SK-N-SH treated with all-trans-retinoic acid at 6 μM for 48 hours (cell line): ENCODE data around the gene ECE2.

Experiments
- ATAC-seq: fragments of 200-7000 bp; cut with Tn5 transposase; 3 replicates; pipeline ENCODE4 v1.9.1; 2020; ENCODE audit warnings: mild to moderate bottlenecking, moderate library complexity
- ARNTL ChIP-seq: fragments of 450-650 bp; formaldehyde crosslinking; IDR thresholded peaks from 2 replicates; pipeline ENCODE4 v1.5.0; 2020; ENCODE audit warnings: low read depth, mild to moderate bottlenecking, moderate library complexity, borderline replicate concordance
- BACH2 ChIP-seq: fragments of 250-450 bp; sonication (Bioruptor Pico); IDR thresholded peaks from 2 replicates; pipeline ENCODE4 v1.9.0; 2021; ENCODE audit warnings: mild to moderate bottlenecking, borderline replicate concordance
- CREB5 ChIP-seq: fragments of 250-450 bp; sonication (Bioruptor Pico); IDR thresholded peaks from 2 replicates; pipeline ENCODE4 v1.5.1; 2020; ENCODE audit warnings: low read depth, mild to moderate bottlenecking, moderate library complexity
- ESRRG ChIP-seq: fragments of 250-450 bp; sonication (Bioruptor Pico); IDR thresholded peaks from 2 replicates; pipeline ENCODE4 v1.6.1; 2021; ENCODE audit warnings: mild to moderate bottlenecking
- GLIS3 ChIP-seq: fragments of 250-450 bp; sonication (Bioruptor Pico); IDR thresholded peaks from 2 replicates; pipeline ENCODE4 v1.5.0; 2020; ENCODE audit warnings: mild to moderate bottlenecking, moderate library complexity
- ISL1 ChIP-seq: fragments of 250-450 bp; sonication (Bioruptor Pico); IDR thresholded peaks from 2 replicates; pipeline ENCODE4 v2.1.2; 2022; ENCODE audit warnings: mild to moderate bottlenecking, moderate library complexity
- OSR1 ChIP-seq: fragments of 250-450 bp; sonication (Bioruptor Pico); IDR thresholded peaks from 2 replicates; pipeline ENCODE4 v1.8.0; 2022; ENCODE audit warnings: moderate library complexity, mild to moderate bottlenecking, inconsistent platforms
- PPARA ChIP-seq: fragments of 250-450 bp; sonication (Bioruptor Pico); IDR thresholded peaks from 2 replicates; pipeline ENCODE4 v1.5.0; 2020; ENCODE audit warnings: mild to moderate bottlenecking, borderline replicate concordance
- RARB ChIP-seq: fragments of 250-450 bp; sonication (Bioruptor Pico); IDR thresholded peaks from 2 replicates; pipeline ENCODE4 v1.8.0; 2021; ENCODE audit warnings: mild to moderate bottlenecking, moderate library complexity
- SNAI2 ChIP-seq: fragments of 250-450 bp; sonication (Bioruptor Pico); IDR thresholded peaks from 2 replicates; pipeline ENCODE4 v1.5.0; 2020; ENCODE audit warnings: mild to moderate bottlenecking, moderate library complexity
- TCF4 ChIP-seq: fragments of 250-450 bp; sonication (Bioruptor Pico); IDR thresholded peaks from 2 replicates; pipeline ENCODE4 v1.8.0; 2021; ENCODE audit warnings: mild to moderate bottlenecking, moderate library complexity, borderline replicate concordance
- TOX ChIP-seq: fragments of 250-450 bp; sonication (Bioruptor Pico); IDR thresholded peaks from 2 replicates; pipeline ENCODE4 v1.8.0; 2021; ENCODE audit warnings: mild to moderate bottlenecking, moderate library complexity, borderline replicate concordance
- TSHZ2 ChIP-seq: fragments of 250-450 bp; sonication (Bioruptor Pico); IDR thresholded peaks from 2 replicates; pipeline ENCODE4 v1.5.0; 2020; ENCODE audit warnings: mild to moderate bottlenecking, moderate library complexity
- ZC3H10 ChIP-seq: fragments of 250-450 bp; sonication (Bioruptor Pico); IDR thresholded peaks from 2 replicates; pipeline ENCODE4 v1.5.1; 2021; ENCODE audit warnings: mild to moderate bottlenecking, moderate library complexity
- ZFP3 ChIP-seq: fragments of 250-450 bp; sonication (Bioruptor Pico); IDR thresholded peaks from 2 replicates; pipeline ENCODE4 v1.5.0; 2020; ENCODE audit warnings: mild to moderate bottlenecking, moderate library complexity
- ZFP30 ChIP-seq: fragments of 450-650 bp; formaldehyde crosslinking; IDR thresholded peaks from 2 replicates; pipeline ENCODE4 v1.5.0; 2022; ENCODE audit warnings: mild to moderate bottlenecking, moderate library complexity
- ZNF565 ChIP-seq: fragments of 450-650 bp; formaldehyde crosslinking; conservative IDR thresholded peaks from 2 replicates; pipeline ENCODE4 v1.5.0; 2020; ENCODE audit warnings: low read depth, mild to moderate bottlenecking, moderate library complexity
- ZNF8 ChIP-seq: fragments of 450-650 bp; formaldehyde crosslinking; IDR thresholded peaks from 2 replicates; pipeline ENCODE4 v1.5.0; 2020; ENCODE audit warnings: mild to moderate bottlenecking, moderate library complexity
- TF ChIP-seq, protein P1 (sequence below): fragments of 250-450 bp; sonication (Bioruptor Pico); IDR thresholded peaks from 2 replicates; pipeline ENCODE4 v1.8.0; 2021; ENCODE audit warnings: low read depth, mild to moderate bottlenecking, moderate library complexity, borderline replicate concordance
- TF ChIP-seq, protein P2 (sequence below): fragments of 250-450 bp; sonication (Bioruptor Pico); IDR thresholded peaks from 2 replicates; pipeline ENCODE4 v1.5.1; 2021; ENCODE audit warnings: mild to moderate bottlenecking, moderate library complexity

Gene ECE2

GRCh38 chr3:184230603-184231528, 45.0 kb upstream of the ECE2 start:
- ATAC-seq: no peak
- no peak for TF ChIP-seq TSHZ2 (CRISPR knock-in tag)
- no peak for TF ChIP-seq ISL1 (CRISPR knock-in tag)
- TF ChIP-seq, protein P1, sequence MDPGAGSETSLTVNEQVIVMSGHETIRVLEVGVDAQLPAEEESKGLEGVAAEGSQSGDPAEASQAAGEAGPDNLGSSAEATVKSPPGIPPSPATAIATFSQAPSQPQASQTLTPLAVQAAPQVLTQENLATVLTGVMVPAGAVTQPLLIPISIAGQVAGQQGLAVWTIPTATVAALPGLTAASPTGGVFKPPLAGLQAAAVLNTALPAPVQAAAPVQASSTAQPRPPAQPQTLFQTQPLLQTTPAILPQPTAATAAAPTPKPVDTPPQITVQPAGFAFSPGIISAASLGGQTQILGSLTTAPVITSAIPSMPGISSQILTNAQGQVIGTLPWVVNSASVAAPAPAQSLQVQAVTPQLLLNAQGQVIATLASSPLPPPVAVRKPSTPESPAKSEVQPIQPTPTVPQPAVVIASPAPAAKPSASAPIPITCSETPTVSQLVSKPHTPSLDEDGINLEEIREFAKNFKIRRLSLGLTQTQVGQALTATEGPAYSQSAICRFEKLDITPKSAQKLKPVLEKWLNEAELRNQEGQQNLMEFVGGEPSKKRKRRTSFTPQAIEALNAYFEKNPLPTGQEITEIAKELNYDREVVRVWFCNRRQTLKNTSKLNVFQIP (CRISPR knock-in tag): no peak
- TF ChIP-seq, protein P2, sequence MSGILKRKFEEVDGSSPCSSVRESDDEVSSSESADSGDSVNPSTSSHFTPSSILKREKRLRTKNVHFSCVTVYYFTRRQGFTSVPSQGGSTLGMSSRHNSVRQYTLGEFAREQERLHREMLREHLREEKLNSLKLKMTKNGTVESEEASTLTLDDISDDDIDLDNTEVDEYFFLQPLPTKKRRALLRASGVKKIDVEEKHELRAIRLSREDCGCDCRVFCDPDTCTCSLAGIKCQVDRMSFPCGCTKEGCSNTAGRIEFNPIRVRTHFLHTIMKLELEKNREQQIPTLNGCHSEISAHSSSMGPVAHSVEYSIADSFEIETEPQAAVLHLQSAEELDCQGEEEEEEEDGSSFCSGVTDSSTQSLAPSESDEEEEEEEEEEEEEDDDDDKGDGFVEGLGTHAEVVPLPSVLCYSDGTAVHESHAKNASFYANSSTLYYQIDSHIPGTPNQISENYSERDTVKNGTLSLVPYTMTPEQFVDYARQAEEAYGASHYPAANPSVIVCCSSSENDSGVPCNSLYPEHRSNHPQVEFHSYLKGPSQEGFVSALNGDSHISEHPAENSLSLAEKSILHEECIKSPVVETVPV (CRISPR knock-in tag): no peak
- no peak for TF ChIP-seq CREB5 (CRISPR knock-in tag)
- no peak for TF ChIP-seq SNAI2
- no peak for TF ChIP-seq OSR1 (CRISPR knock-in tag)

DNA sequence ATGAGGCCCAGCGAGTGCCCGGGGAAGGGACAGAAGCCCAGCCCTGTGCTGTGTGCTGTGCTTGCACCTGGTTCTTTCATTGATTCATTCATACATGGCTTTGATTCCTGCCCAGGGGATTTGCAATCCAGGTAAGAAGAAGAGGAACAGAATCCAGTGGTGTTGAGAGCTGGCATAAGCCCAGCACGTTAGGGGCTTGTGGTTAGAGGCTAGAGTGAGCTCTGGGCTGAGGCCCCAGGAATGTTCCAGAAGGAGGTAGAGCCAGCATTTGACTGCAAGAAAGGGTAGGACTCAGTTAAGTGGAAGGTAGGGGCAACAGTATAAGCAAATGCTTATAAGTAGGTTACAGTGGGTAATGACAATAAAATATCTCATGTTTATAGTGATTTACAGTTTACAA, 44.2 kb upstream of the ECE2 start:
- TF ChIP-seq ZNF565 (CRISPR knock-in tag) (no peak), PPARA (no peak), ZNF8 (no peak), ZFP3 (CRISPR knock-in tag) (no peak), ISL1 (CRISPR knock-in tag) (no peak), ARNTL (no peak), OSR1 (CRISPR knock-in tag) (no peak), ZFP30 (no peak), RARB (no peak), ESRRG (CRISPR knock-in tag) (no peak), BACH2 (CRISPR knock-in tag) (no peak), ZC3H10 (CRISPR knock-in tag) (no peak), TOX (CRISPR knock-in tag) (no peak), TCF4 (CRISPR knock-in tag) (no peak), TSHZ2 (CRISPR knock-in tag) (no peak), GLIS3 (CRISPR knock-in tag) (no peak)
- TF ChIP-seq, protein P2 (CRISPR knock-in tag): no peak
- TF ChIP-seq, protein P1 (CRISPR knock-in tag): no peak
- ATAC-seq: no peak
